Neutrophil (primary cell): ENCODE data around the gene NDUFA8.
"Not testable (repeated sequence)": the region's sequence is repeated elsewhere in the genome, so short reads cannot be mapped to it uniquely, and the experiment has no call there.

Experiments used
- H3K27ac ChIP-seq: fragments of 200-600 bp; sonication (generic); 2 replicates; pipeline ENCODE4 v1.5.1; 2016; ENCODE audit warnings: mild to moderate bottlenecking, moderate library complexity
- H3K27me3 ChIP-seq: fragments of 200-600 bp; sonication (generic); 2 replicates; pipeline ENCODE4 v1.6.0; 2016; ENCODE audit warnings: mild to moderate bottlenecking
- H3K36me3 ChIP-seq: fragments of 200-600 bp; sonication (generic); 2 replicates; pipeline ENCODE4 v1.5.1; 2017
- H3K4me1 ChIP-seq, 2 experiments: fragments of 200-600 bp in 1 of 2; sonication (generic) in 1 of 2; 1 replicate in 1 of 2; 2 replicates in 1 of 2; pipeline versions ENCODE4 v1.5.1 to v1.6.1; 2013 to 2016; ENCODE audit warnings: low read depth in 1 of 2, low read length in 1 of 2, mild to moderate bottlenecking in 1 of 2, moderate library complexity in 1 of 2; ENCODE audit not compliant: control insufficient read depth in 1 of 2, insufficient read depth in 1 of 2
- H3K4me3 ChIP-seq, 2 experiments: fragments of 200-600 bp in 1 of 2; sonication (generic) in 1 of 2; 1 replicate in 1 of 2; 2 replicates in 1 of 2; pipeline ENCODE4 v1.5.1; 2013 to 2016; ENCODE audit warnings: low read depth in 1 of 2, low read length in 1 of 2, mild to moderate bottlenecking in 1 of 2, moderate library complexity in 1 of 2
- H3K9me3 ChIP-seq: fragments of 200-600 bp; sonication (generic); 2 replicates; pipeline ENCODE4 v1.5.1; 2016
- CTCF ChIP-seq: fragments of 200-600 bp; sonication (generic); IDR thresholded peaks from 2 replicates; pipeline ENCODE4 v1.5.1; 2016; ENCODE audit warnings: antibody characterized with exemption

NDUFA8 gene

GRCh38 chr9:122121391-122121790 is 38.2 kb downstream of the NDUFA8 start:
- Histone ChIP-seq H3K4me3 (no peak overlapping the region), H3K4me1 (peaks cover 0 to 3% of the 10 kb centered on the region in 2 experiments), H3K9me3 (no peaks in the 10 kb centered on the region), H3K36me3 (no peaks in the 10 kb centered on the region), H3K27me3 (peaks cover 22% of the 10 kb centered on the region), H3K27ac (no peak overlapping the region)
- no peak for TF ChIP-seq CTCF

GRCh38 chr9:122120316-122121071 is 39.1 kb downstream of the NDUFA8 start:
- H3K27ac ChIP-seq: no peak overlapping the region
- H3K4me1 ChIP-seq: no peaks in the 10 kb centered on the region
- H3K4me3 ChIP-seq: no peak overlapping the region
- no peaks in the 10 kb centered on the region for H3K36me3 ChIP-seq
- H3K27me3 ChIP-seq: peaks cover 13% of the 10 kb centered on the region
- TF ChIP-seq CTCF: no peak
- no peaks in the 10 kb centered on the region for H3K9me3 ChIP-seq

GRCh38 chr9:122119721-122120120 is 39.9 kb downstream of the NDUFA8 start:
- no peaks in the 10 kb centered on the region for H3K4me1 ChIP-seq
- H3K9me3 ChIP-seq: no peaks in the 10 kb centered on the region
- no peaks in the 10 kb centered on the region for H3K36me3 ChIP-seq
- TF ChIP-seq CTCF: no peak
- no peak overlapping the region for H3K4me3 ChIP-seq
- peaks cover 5% of the 10 kb centered on the region for H3K27me3 ChIP-seq
- no peak overlapping the region for H3K27ac ChIP-seq

GRCh38 chr9:122119166-122119521 is 40.4 kb downstream of the NDUFA8 start:
- H3K9me3 ChIP-seq: no peaks in the 10 kb centered on the region
- TF ChIP-seq CTCF: no peak
- no peaks in the 10 kb centered on the region for H3K4me1 ChIP-seq
- no peak overlapping the region for H3K27ac ChIP-seq
- H3K27me3 ChIP-seq: peaks cover under 1% of the 10 kb centered on the region
- H3K36me3 ChIP-seq: no peaks in the 10 kb centered on the region
- no peak overlapping the region for H3K4me3 ChIP-seq

- no peaks in the 10 kb centered on the region for H3K9me3 ChIP-seq
- H3K4me3 ChIP-seq: no peak overlapping the region
- no peak for TF ChIP-seq CTCF
- no peak overlapping the region for H3K27ac ChIP-seq
- no peaks in the 10 kb centered on the region for H3K36me3 ChIP-seq
- no peaks in the 10 kb centered on the region for H3K27me3 ChIP-seq
- H3K4me1 ChIP-seq: no peaks in the 10 kb centered on the region
Observed at GRCh38 chr9:122118343-122119165, 41.0 kb downstream of the NDUFA8 start.

GRCh38 chr9:122117241-122117640 is 42.3 kb downstream of the NDUFA8 start:
- not testable (repeated sequence) for H3K27me3 ChIP-seq, H3K4me3 ChIP-seq, H3K4me1 ChIP-seq, H3K27ac ChIP-seq, H3K9me3 ChIP-seq, H3K36me3 ChIP-seq
